ENCODE measurements around the gene TRIM59.

TRIM59 gene

GRCh38 chr3:160472344-160472743 lies 22.8 kb upstream of the TRIM59 start:
- no peak for TF ChIP-seq FOXP2 (optimal IDR thresholded peaks at IDR 0.05; ENCODE audit: borderline replicate concordance, extremely low read depth, extremely low read length, insufficient read depth)

- TF ChIP-seq TAF1 (IDR thresholded peaks at IDR 0.05; ENCODE audit: borderline replicate concordance, insufficient read depth, low read length) = no peak
- TF ChIP-seq SIN3A (IDR thresholded peaks at IDR 0.05; ENCODE audit: borderline replicate concordance, insufficient read depth, low read length) = no peak
- TF ChIP-seq REST (IDR thresholded peaks at IDR 0.05; ENCODE audit: insufficient read depth in 1 of 2, low read depth in 2 of 2, low read length in 2 of 2) = no peak
- TF ChIP-seq POLR2AphosphoS5 (IDR thresholded peaks at IDR 0.05; ENCODE audit: low read depth, low read length) = no peak
- TF ChIP-seq FOXP2 (optimal IDR thresholded peaks at IDR 0.05; ENCODE audit: borderline replicate concordance, extremely low read depth, extremely low read length, insufficient read depth) = no peak
Measured at GRCh38 chr3:160471892-160472291, 22.3 kb upstream of the TRIM59 start.

GRCh38 chr3:160470181-160470580 lies 20.6 kb upstream of the TRIM59 start:
- TF ChIP-seq TAF1 (IDR thresholded peaks at IDR 0.05; ENCODE audit: borderline replicate concordance, insufficient read depth, low read length) (no peak), POLR2AphosphoS5 (IDR thresholded peaks at IDR 0.05; ENCODE audit: low read depth, low read length) (no peak), REST (IDR thresholded peaks at IDR 0.05; ENCODE audit: insufficient read depth in 1 of 2, low read depth in 2 of 2, low read length in 2 of 2) (no peak), SIN3A (IDR thresholded peaks at IDR 0.05; ENCODE audit: borderline replicate concordance, insufficient read depth, low read length) (no peak), FOXP2 (optimal IDR thresholded peaks at IDR 0.05; ENCODE audit: borderline replicate concordance, extremely low read depth, extremely low read length, insufficient read depth) (no peak)

GRCh38 chr3:160464971-160465370 lies 15.4 kb upstream of the TRIM59 start:
- TF ChIP-seq REST (IDR thresholded peaks at IDR 0.05; ENCODE audit: insufficient read depth in 1 of 2, low read depth in 2 of 2, low read length in 2 of 2) (no peak), POLR2AphosphoS5 (IDR thresholded peaks at IDR 0.05; ENCODE audit: low read depth, low read length) (no peak), FOXP2 (optimal IDR thresholded peaks at IDR 0.05; ENCODE audit: borderline replicate concordance, extremely low read depth, extremely low read length, insufficient read depth) (no peak), SIN3A (IDR thresholded peaks at IDR 0.05; ENCODE audit: borderline replicate concordance, insufficient read depth, low read length) (no peak), TAF1 (IDR thresholded peaks at IDR 0.05; ENCODE audit: borderline replicate concordance, insufficient read depth, low read length) (no peak)

DNA sequence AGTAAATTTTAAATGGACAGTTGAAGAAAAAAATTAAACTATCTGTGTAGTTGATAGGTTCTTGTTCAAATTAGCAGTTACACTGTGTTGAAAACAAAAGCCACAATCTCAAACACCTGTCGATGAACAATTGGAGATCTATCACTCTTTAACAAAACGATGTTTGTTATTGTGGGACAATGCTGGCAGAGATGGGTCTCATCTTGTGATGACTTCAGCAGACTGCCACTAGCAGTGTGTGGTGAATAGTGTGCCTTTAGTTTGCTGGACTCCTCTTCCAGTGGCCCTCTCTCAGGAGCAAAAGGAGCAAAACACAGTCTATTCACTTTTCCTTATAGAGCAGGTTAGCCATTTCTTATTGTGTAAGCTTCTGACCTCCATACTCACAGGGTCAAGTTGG lies 14.7 kb upstream of the TRIM59 start:
- TF ChIP-seq TAF1 (IDR thresholded peaks at IDR 0.05; ENCODE audit: borderline replicate concordance, insufficient read depth, low read length) = no peak

DNA sequence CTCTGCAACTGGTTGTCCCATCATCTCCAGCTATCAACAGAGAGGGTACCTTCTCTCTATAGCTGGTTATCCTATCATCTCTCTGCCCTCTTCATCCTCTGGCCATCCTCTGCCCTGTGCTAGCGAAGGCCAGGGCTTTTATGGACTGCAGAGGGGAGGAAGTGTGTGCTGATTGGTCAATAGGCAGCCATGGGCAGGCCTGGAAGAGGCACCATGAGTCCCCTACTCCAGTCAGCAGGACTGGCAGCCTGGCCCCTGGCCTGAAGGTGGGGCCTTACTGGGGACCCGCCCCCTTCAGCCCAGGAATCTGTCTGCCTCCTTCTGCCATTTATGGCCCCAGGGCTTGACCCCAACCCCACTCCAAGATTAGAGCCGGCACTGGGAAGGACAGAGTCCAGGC lies 10.4 kb upstream of the TRIM59 start:
- no peak for TF ChIP-seq TAF1 (IDR thresholded peaks at IDR 0.05; ENCODE audit: borderline replicate concordance, insufficient read depth, low read length)
- TF ChIP-seq POLR2AphosphoS5 (IDR thresholded peaks at IDR 0.05; ENCODE audit: low read depth, low read length) = no peak
- no peak for TF ChIP-seq FOXP2 (optimal IDR thresholded peaks at IDR 0.05; ENCODE audit: borderline replicate concordance, extremely low read depth, extremely low read length, insufficient read depth)
- no peak for TF ChIP-seq SIN3A (IDR thresholded peaks at IDR 0.05; ENCODE audit: borderline replicate concordance, insufficient read depth, low read length)
- no peak for TF ChIP-seq REST (IDR thresholded peaks at IDR 0.05; ENCODE audit: insufficient read depth in 1 of 2, low read depth in 2 of 2, low read length in 2 of 2)

Measured in PFSK-1 (cell line).